PC-9 (cell line): ENCODE results near the gene GALNT9. TPM values are rescaled to one million over a fixed set of nuclear protein-coding genes. Genes with fewer than 3 reads are reported as not detected.
"Not testable (repeated sequence)": the region's sequence is repeated elsewhere in the genome, so short reads cannot be mapped to it uniquely, and the experiment has no call there.

Experiments used
- BruUV-seq: library from RNA; stranded (reverse); fragments of 400-500 nt; replicated peaks from 2 replicates; lab custom pipeline; 2021; lab: Mats Ljungman, UMichigan
- CTCF ChIA-PET: fragments of 300-600 bp; sonication (Branson Sonifier 250); formaldehyde crosslinking; loops from one replicate; lab custom pipeline; 2022; ENCODE audit warnings: antibody characterized with exemption; lab: Charles Lee
- POLR2A ChIA-PET: fragments of 300-600 bp; sonication (Branson Sonifier 250); formaldehyde crosslinking; loops from one replicate; lab custom pipeline; 2022; ENCODE audit warnings: antibody characterized with exemption; ENCODE audit not compliant: unreplicated experiment; lab: Charles Lee
- DNase-seq, 2 experiments: peaks; one replicate each; pipeline versions ENCODE4 v3.0.0 to v3.0.0-alpha.2; 2015 to 2022; ENCODE audit warnings: mixed read lengths in 1 of 2
- H2AFZ ChIP-seq: fragments of 200-600 bp; sonication (generic); 2 replicates; pipeline ENCODE4 v1.8.1; 2017; ENCODE audit warnings: antibody characterized with exemption
- H3F3A ChIP-seq: fragments of 200-600 bp; sonication (generic); 2 replicates; pipeline ENCODE4 v1.8.1; 2017; ENCODE audit warnings: antibody characterized with exemption, mild to moderate bottlenecking, low read depth; ENCODE audit not compliant: insufficient read depth
- H3K27ac ChIP-seq: fragments of 200-600 bp; sonication (generic); 2 replicates; pipeline ENCODE4 v1.6.1; 2016; ENCODE audit warnings: mixed run types
- H3K27me3 ChIP-seq: fragments of 200-600 bp; sonication (generic); 2 replicates; pipeline ENCODE4 v1.6.1; 2016; ENCODE audit warnings: low read depth, mixed run types; ENCODE audit not compliant: insufficient read depth
- H3K36me3 ChIP-seq: fragments of 200-600 bp; sonication (generic); 2 replicates; pipeline ENCODE4 v1.6.1; 2016; ENCODE audit warnings: low read depth, mixed run types
- H3K4me1 ChIP-seq: fragments of 200-600 bp; sonication (generic); replicated peaks from 2 replicates; pipeline ENCODE4 v1.6.1; 2016; ENCODE audit warnings: mixed run types; ENCODE audit not compliant: insufficient read depth
- H3K4me2 ChIP-seq: fragments of 200-600 bp; sonication (generic); 2 replicates; pipeline ENCODE4 v1.6.1; 2017; ENCODE audit warnings: mixed run types
- H3K4me3 ChIP-seq: fragments of 200-600 bp; sonication (generic); 2 replicates; pipeline ENCODE4 v1.6.1; 2016; ENCODE audit warnings: mixed run types
- H3K79me2 ChIP-seq: fragments of 200-600 bp; sonication (generic); 2 replicates; pipeline ENCODE4 v1.6.1; 2017; ENCODE audit warnings: low read depth, mixed run types
- H3K9me2 ChIP-seq: fragments of 200-600 bp; sonication (generic); 2 replicates; pipeline ENCODE4 v1.8.1; 2017; ENCODE audit warnings: mild to moderate bottlenecking; ENCODE audit not compliant: insufficient read depth
- H3K9me3 ChIP-seq: fragments of 200-600 bp; sonication (generic); 2 replicates; pipeline ENCODE4 v1.8.1; 2016; ENCODE audit warnings: low read depth; ENCODE audit not compliant: insufficient read depth
- H4K20me1 ChIP-seq: fragments of 200-600 bp; sonication (generic); 2 replicates; pipeline ENCODE4 v1.8.1; 2017; ENCODE audit not compliant: insufficient read depth
- EZH2 ChIP-seq: fragments of 200-600 bp; sonication (generic); IDR thresholded peaks from 2 replicates; pipeline ENCODE4 v1.8.0; 2017; ENCODE audit warnings: antibody characterized with exemption, low read depth
- intact Hi-C: fragments of 100-400 bp; cut with micrococcal nuclease; formaldehyde crosslinking; loops from one replicate; pipeline ENCODE4 v1.10.0; 2022; ENCODE audit not compliant: unreplicated experiment
- total RNA-seq: library from RNA; stranded (reverse); gene quantifications from 2 replicates; pipeline ENCODE4 v1.2.3, GENCODE V29; 2021
- TF ChIP-seq, protein P1 (sequence below): fragments of 200-600 bp; sonication (generic); conservative IDR thresholded peaks from 2 replicates; pipeline ENCODE4 v1.6.1; 2017; ENCODE audit warnings: mixed run types, antibody characterized with exemption, mild to moderate bottlenecking, moderate library complexity

The GALNT9 gene
- total RNA-seq, 1 experiment from 2014 or later: 11.2 TPM

DNA sequence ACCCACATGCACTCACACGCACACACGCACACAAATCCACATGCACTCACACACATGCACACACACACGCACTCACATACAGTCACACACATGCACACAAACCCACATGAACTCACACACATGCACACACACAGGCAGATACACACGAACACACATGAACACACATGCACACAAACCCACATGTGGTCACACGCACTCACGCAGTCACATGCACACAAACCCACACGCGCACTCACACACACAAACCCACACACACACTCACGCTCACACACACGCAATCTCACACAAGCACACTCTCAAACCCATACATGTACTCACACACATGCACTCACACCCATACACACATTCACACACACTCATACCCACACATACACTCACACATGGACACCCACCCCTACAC lies 61.5 kb downstream of the GALNT9 start:
- Histone ChIP-seq H3K4me1 (no peaks in the 10 kb centered on the region), H2AFZ (no peak overlapping the region), H4K20me1 (no peaks in the 10 kb centered on the region), H3K9me2 (no peaks in the 10 kb centered on the region), H3K9me3 (no peaks in the 10 kb centered on the region), H3K79me2 (no peaks in the 10 kb centered on the region), H3K27ac (no peak overlapping the region), H3K4me2 (no peak overlapping the region), H3K36me3 (no peaks in the 10 kb centered on the region), H3F3A (peaks cover 6% of the 10 kb centered on the region; the same call in 1 of the 2 replicates), H3K27me3 (peaks cover 98% of the 10 kb centered on the region), H3K4me3 (no peak overlapping the region)
- TF ChIP-seq EZH2: no peak
- TF ChIP-seq, protein P1, sequence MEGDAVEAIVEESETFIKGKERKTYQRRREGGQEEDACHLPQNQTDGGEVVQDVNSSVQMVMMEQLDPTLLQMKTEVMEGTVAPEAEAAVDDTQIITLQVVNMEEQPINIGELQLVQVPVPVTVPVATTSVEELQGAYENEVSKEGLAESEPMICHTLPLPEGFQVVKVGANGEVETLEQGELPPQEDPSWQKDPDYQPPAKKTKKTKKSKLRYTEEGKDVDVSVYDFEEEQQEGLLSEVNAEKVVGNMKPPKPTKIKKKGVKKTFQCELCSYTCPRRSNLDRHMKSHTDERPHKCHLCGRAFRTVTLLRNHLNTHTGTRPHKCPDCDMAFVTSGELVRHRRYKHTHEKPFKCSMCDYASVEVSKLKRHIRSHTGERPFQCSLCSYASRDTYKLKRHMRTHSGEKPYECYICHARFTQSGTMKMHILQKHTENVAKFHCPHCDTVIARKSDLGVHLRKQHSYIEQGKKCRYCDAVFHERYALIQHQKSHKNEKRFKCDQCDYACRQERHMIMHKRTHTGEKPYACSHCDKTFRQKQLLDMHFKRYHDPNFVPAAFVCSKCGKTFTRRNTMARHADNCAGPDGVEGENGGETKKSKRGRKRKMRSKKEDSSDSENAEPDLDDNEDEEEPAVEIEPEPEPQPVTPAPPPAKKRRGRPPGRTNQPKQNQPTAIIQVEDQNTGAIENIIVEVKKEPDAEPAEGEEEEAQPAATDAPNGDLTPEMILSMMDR: no peak
- ChIA-PET POLR2A (no interaction called here), CTCF (no interaction called here)
- intact Hi-C loops: no loop called here
- no peak for DNase-seq
- no TSS peak for BruUV-seq

DNA sequence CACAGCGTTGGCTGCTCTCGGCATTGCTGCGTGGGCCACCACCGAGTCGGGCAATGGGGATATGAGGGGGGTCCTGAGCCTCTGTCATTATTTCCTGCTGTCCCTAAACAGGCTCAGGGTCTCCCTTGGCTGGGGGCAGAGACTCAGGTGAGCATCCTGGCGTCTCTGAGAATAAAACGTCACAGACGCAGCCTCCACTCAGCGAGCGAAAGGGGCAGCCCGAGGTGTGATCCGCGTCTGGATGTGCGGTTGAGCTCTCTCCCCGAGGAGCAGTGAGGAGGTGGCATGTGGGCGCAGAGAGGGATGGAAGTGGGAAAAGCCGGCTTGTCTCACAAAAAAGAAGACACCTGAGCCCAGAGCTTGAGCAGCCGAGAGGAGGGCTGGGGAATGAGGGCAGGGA lies 62.6 kb downstream of the GALNT9 start:
- Histone ChIP-seq H2AFZ (no peak overlapping the region), H3K9me2 (no peaks in the 10 kb centered on the region), H3K27ac (no peak overlapping the region), H3F3A (peaks cover 6% of the 10 kb centered on the region; the same call in 1 of the 2 replicates), H3K9me3 (no peaks in the 10 kb centered on the region), H3K79me2 (no peaks in the 10 kb centered on the region), H3K4me1 (no peaks in the 10 kb centered on the region), H4K20me1 (no peaks in the 10 kb centered on the region), H3K4me2 (no peak overlapping the region), H3K36me3 (no peaks in the 10 kb centered on the region), H3K27me3 (peaks cover 98% of the 10 kb centered on the region), H3K4me3 (no peak overlapping the region)
- no peak for DNase-seq
- intact Hi-C loops: no loop called here
- ChIA-PET CTCF (no interaction called here), POLR2A (no interaction called here)
- TF ChIP-seq EZH2: no peak
- TF ChIP-seq, protein P1: no peak
- no TSS peak for BruUV-seq

DNA sequence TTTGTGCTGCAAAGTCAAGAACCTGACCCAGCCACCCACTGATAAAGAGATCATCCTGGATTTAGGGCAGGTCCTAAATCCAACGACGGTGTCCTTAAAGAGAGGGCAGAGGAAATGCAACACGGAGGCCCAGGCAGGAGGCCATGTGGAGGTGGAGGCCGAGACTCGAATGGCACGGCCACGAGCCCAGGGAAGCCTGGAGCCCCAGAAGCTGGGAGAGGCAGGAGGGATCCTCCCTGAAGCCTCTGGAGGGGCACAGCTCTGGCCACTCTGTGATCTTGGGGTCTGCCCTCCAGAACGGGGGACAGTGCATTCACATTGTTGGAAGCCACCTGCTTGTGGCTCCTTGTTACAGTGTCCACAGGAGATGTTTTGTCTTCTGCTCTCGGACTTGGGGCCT lies 63.0 kb downstream of the GALNT9 start:
- DNase-seq: no peak
- no peak overlapping the region for H2AFZ ChIP-seq
- intact Hi-C loops: no loop called here
- peaks cover 98% of the 10 kb centered on the region for H3K27me3 ChIP-seq
- CTCF ChIA-PET: no interaction called here
- POLR2A ChIA-PET: no interaction called here
- no peaks in the 10 kb centered on the region for H3K4me1 ChIP-seq
- H3K27ac ChIP-seq: no peak overlapping the region
- H3K9me2 ChIP-seq: no peaks in the 10 kb centered on the region
- no peaks in the 10 kb centered on the region for H3K9me3 ChIP-seq
- BruUV-seq: no TSS peak
- no peak for TF ChIP-seq EZH2
- TF ChIP-seq, protein P1: no peak
- no peak overlapping the region for H3K4me2 ChIP-seq
- H3F3A ChIP-seq: peaks cover 6% of the 10 kb centered on the region; the same call in 1 of the 2 replicates
- H3K79me2 ChIP-seq: no peaks in the 10 kb centered on the region
- H4K20me1 ChIP-seq: no peaks in the 10 kb centered on the region
- no peak overlapping the region for H3K4me3 ChIP-seq
- no peaks in the 10 kb centered on the region for H3K36me3 ChIP-seq

DNA sequence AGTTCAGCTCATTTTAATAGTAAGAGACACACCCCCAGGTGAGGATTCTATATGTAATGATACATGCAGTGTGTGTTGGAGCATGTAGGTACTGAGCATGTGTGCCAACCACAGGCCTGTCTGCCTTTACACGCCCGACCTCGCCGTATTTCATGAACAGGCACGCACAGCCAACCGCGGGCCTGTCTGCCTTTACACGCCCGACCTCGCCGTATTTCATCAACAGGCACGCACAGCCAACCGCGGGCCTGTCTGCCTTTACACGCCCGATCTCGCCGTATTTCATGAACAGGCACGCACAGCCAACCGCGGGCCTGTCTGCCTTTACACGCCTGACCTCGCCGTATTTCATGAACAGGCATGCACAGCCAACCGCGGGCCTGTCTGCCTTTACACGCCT lies 63.6 kb downstream of the GALNT9 start:
- POLR2A ChIA-PET, H3K4me3 ChIP-seq, H3K4me2 ChIP-seq, H4K20me1 ChIP-seq, intact Hi-C loops, H3F3A ChIP-seq, H3K9me2 ChIP-seq, H2AFZ ChIP-seq, DNase-seq, H3K36me3 ChIP-seq, BruUV-seq, H3K4me1 ChIP-seq, H3K27ac ChIP-seq, H3K79me2 ChIP-seq, H3K9me3 ChIP-seq: not testable (repeated sequence)
- peaks cover 98% of the 10 kb centered on the region for H3K27me3 ChIP-seq
- CTCF ChIA-PET: interaction anchor here (0.6 kb wide), 1 partner anchor 42 kb away, joined by 3 read pairs; no protein-coding TSS in a partner anchor
